Ishikawa (cell line): ENCODE measurements around the gene IFNA1.

Experiments
- EP300 ChIP-seq: IDR thresholded peaks from 2 replicates; pipeline ENCODE4 v1.6.1; 2012; ENCODE audit warnings: borderline replicate concordance
- MAX ChIP-seq: IDR thresholded peaks from 2 replicates; pipeline ENCODE4 v1.6.1; 2012
- TAF1 ChIP-seq: IDR thresholded peaks from 2 replicates; pipeline ENCODE4 v1.6.1; 2012; ENCODE audit warnings: low read depth, mild to moderate bottlenecking
- ZBTB7A ChIP-seq: IDR thresholded peaks from 2 replicates; pipeline ENCODE4 v1.6.1; 2012; ENCODE audit warnings: low read depth

GRCh38 chr9:21482213-21482612, 42.0 kb downstream of the IFNA1 start, which contains the start of gene IFNE:
- no peak for TF ChIP-seq TAF1
- TF ChIP-seq EP300 = no peak
- no peak for TF ChIP-seq ZBTB7A
- TF ChIP-seq MAX = no peak
